ENCODE data around the gene LRP1B.

LRP1B gene

DNA sequence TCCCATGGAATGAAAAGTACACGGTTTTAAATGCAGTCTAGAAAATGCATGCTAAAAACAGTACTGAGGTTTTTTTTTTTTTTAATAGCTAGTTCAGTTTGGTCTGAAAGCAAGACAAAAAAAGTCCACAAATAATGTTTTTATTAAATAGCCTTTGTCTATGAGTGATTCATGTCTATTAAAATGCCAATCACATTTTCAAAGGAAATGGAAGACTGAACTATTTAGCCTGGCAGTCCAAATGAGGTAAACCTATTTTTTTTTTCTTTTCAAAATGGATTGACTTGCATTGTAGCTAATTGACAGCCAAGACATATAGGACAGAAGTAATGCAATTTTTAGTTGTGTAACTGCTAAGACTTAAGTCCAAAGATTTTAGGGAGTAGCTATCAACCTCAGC is 90.3 kb downstream of the LRP1B start:
- DNase-seq (ENCODE audit: low read depth): no peak

GRCh38 chr2:142038826-142039225 is 92.0 kb downstream of the LRP1B start:
- DNase-seq (ENCODE audit: low read depth): no peak

DNA sequence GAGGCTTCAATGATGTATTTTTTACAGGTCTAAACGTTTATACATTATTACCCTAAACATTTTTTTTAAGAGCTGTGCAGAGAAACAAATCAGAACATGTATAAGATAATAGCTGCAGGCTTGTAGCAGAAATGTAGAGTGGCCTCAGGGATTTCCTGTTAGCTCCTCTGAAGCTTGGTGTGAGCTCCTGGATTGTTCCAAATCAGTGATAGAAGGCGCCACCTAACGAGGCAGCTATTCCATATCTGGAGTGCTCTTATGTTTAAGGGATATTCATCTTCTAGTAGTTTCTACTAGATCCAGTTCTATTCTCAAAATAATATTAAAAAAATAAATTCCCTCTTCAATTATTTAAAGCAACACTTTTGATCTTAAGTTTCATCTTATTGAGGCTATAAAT is 93.1 kb downstream of the LRP1B start:
- DNase-seq (ENCODE audit: low read depth): no peak

GRCh38 chr2:142037066-142037465 is 93.8 kb downstream of the LRP1B start:
- DNase-seq (ENCODE audit: low read depth): no peak

- DNase-seq (ENCODE audit: low read depth): no peak
These were observed 97.4 kb downstream of the LRP1B start for GRCh38 chr2:142033393-142033792.

DNA sequence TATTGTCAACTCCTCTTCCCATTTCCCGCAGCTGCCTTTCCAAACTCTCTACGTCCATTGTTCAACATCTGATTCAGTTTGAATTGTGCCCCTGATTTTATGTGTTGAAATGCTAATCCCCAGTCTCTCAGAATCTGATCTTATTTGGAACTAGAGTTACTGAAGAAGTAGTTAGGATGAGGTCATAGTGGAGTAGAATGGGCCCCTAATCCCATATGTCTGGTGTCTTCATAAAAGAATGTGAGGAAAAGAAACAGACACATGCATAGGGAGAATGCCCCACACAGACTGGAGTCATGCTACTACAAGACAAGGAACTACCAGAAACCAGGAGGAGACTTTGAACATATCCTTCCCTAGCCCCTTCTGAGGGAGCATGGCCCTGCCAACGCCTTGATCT is 99.2 kb downstream of the LRP1B start:
- no peak for DNase-seq (ENCODE audit: low read depth)

GRCh38 chr2:142030735-142031134 is 100.1 kb downstream of the LRP1B start:
- no peak for DNase-seq (ENCODE audit: low read depth)

- no peak for DNase-seq (ENCODE audit: low read depth)
These were observed 100.8 kb downstream of the LRP1B start for GRCh38 chr2:142029974-142030373.

DNA sequence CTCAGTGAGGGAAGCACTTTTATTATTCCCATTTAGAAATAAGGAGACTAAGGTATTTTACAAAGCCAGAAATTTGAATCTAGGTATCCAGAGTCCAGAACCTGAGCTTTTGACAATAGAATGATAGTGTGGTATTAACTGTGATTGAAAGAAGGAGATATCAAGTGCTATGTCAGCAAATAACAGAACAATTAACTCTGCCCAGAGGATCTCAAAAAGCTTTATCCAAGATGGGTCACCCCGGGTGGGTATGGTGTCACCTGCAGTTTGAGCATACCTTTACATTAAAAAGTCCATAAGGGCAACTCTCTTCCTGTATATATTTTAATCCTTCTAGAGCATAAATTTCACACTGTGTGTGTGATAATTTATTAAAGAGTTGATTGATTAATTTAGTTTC is 105.4 kb downstream of the LRP1B start:
- DNase-seq (ENCODE audit: low read depth): no peak

GRCh38 chr2:142020368-142020767 is 110.4 kb downstream of the LRP1B start:
- DNase-seq (ENCODE audit: low read depth): no peak

DNA sequence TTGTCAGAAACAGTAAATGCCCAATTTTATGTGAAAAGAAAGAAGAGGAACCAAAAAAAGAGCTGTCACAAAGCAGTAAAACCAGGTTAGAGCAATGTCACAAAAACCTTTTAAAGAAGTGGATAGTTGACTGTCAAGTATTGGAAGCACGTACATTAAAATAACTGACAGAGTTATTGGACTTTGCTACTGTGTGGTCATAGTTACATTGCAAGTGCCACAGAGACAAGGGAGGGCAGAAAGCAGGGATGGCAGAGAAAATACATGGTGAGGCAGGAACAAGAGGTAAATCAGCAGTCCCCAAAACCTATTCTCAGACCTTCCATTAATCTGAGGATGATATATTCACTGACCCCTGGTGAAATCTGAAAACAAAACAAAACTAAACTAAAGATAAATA is 116.3 kb downstream of the LRP1B start:
- no peak for DNase-seq (ENCODE audit: low read depth)

GRCh38 chr2:142012797-142013196 is 118.0 kb downstream of the LRP1B start:
- no peak for DNase-seq (ENCODE audit: low read depth)

- no peak for DNase-seq (ENCODE audit: low read depth)
These were observed 120.1 kb downstream of the LRP1B start for GRCh38 chr2:142010477-142011270.

GRCh38 chr2:142008135-142008744 is 122.6 kb downstream of the LRP1B start:
- DNase-seq (ENCODE audit: low read depth): no peak

- no peak for DNase-seq (ENCODE audit: low read depth)
These were observed 136.8 kb downstream of the LRP1B start for GRCh38 chr2:141994066-141994465.

DNA sequence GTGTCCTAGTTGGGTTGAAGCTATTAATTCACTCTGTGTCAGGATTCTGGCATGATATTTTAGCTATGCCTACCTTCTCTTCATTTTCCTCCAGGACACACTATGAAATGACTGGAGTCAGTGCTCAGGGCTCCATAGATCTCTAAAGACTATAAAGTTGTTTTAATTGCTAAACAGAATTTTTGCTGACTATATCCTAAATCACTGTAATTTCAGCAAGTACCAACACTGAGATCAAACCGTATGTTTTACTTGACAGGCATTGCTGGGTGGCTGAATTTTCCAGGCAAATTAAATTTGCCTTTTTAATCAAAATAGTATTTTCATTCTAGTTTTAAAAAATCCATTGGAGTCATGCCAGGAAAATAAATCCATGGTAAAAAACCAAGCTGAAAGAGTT is 138.1 kb downstream of the LRP1B start:
- no peak for DNase-seq (ENCODE audit: low read depth)

DNA sequence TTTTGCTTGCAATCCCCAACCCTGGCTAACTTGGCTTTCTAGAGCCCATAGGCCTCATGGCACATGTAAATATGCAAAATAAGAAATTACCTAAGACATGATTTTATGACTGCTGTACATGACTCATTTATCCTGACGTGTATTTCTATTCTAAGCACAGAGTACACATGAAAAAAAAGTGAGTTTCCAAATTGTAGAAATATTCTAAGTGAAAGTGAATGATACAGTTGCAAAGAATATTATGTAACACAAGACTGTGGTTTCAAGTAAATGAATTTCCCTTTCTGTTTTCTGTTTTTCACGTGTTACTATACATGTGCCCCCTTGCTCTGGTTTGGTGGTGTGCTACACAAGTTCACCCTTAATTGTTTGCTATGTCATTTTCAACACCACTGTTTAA is 162.4 kb downstream of the LRP1B start:
- DNase-seq (ENCODE audit: low read depth): no peak

- no peak for DNase-seq (ENCODE audit: low read depth)
These were observed 162.8 kb downstream of the LRP1B start for GRCh38 chr2:141967980-141968379.

- no peak for DNase-seq (ENCODE audit: low read depth)
These were observed 163.3 kb downstream of the LRP1B start for GRCh38 chr2:141967503-141967902.

DNA sequence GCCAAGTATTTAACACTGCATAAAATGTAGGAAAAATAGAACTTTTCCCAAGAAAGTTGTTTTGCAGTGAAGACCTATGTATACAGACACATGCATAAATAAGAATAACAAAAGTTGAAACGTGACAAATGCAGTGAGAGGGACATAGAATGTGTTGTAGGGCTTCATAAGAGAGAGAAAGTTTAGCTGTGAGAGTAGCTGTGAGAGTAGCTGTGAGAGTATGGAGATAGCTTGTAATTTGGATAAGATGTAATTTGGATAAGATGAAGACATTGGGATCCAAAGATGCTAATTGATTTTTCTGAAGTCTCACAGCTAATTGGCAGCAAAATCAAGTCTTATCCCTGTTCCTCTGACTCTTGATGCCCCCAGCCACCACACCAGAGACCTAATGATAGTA is 170.9 kb downstream of the LRP1B start:
- no peak for DNase-seq (ENCODE audit: low read depth)

GRCh38 chr2:141959016-141959415 is 171.8 kb downstream of the LRP1B start:
- DNase-seq (ENCODE audit: low read depth): no peak

- DNase-seq (ENCODE audit: low read depth): no peak
These were observed 172.9 kb downstream of the LRP1B start for GRCh38 chr2:141957827-141958450.

DNA sequence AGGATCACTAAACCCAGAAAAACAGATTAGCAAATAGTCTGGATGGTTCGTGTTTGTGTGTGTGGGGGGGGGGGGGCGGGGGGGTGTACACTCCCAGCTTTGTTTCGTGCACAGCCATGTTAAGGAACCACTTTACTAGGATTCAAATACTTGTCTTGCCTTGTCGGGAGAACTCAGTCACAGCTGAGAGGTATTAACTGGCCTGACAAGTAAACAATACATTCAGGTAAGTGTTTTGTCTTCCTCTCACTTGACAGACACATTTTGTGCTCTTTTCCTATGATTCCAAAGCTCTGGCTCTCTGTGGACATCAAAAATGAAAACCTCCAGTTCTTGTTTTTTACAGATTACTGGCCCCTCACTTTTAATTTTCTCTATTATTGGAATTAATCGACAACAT is 173.5 kb downstream of the LRP1B start:
- no peak for DNase-seq (ENCODE audit: low read depth)
